Neural progenitor cell (in vitro differentiated cells): ENCODE results near the gene DDX49. TPM values are rescaled to one million over a fixed set of nuclear protein-coding genes. Genes with fewer than 3 reads are reported as not detected.

Experiments
- DNase-seq: peaks from one replicate; pipeline ENCODE4 v3.0.0-alpha.2; 2016; ENCODE audit warnings: low spot score
- H2AFZ ChIP-seq: fragments of 200-600 bp; sonication (generic); replicated peaks from 2 replicates; pipeline ENCODE4 v1.6.1; 2016; ENCODE audit warnings: antibody characterized with exemption
- H3F3A ChIP-seq: fragments of 200-600 bp; sonication (generic); 2 replicates; pipeline ENCODE4 v1.6.1; 2016; ENCODE audit warnings: antibody characterized with exemption, low read depth
- H3K27ac ChIP-seq: fragments of 200-600 bp; sonication (generic); 2 replicates; pipeline ENCODE4 v1.5.1; 2016; ENCODE audit warnings: mild to moderate bottlenecking
- H3K27me3 ChIP-seq: fragments of 200-600 bp; sonication (generic); 2 replicates; pipeline ENCODE4 v1.6.1; 2016; ENCODE audit warnings: mild to moderate bottlenecking, moderate library complexity
- H3K36me3 ChIP-seq: fragments of 200-600 bp; sonication (generic); 2 replicates; pipeline ENCODE4 v1.5.1; 2016
- H3K4me1 ChIP-seq: fragments of 200-600 bp; sonication (generic); 2 replicates; pipeline ENCODE4 v1.6.1; 2016; ENCODE audit warnings: mixed run types
- H3K4me2 ChIP-seq: fragments of 200-600 bp; sonication (generic); 2 replicates; pipeline ENCODE4 v1.6.1; 2016
- H3K4me3 ChIP-seq: fragments of 200-600 bp; sonication (generic); 2 replicates; pipeline ENCODE4 v1.5.1; 2016
- H3K79me2 ChIP-seq: fragments of 200-600 bp; sonication (generic); 2 replicates; pipeline ENCODE4 v1.6.1; 2016; ENCODE audit warnings: low read depth
- H3K9ac ChIP-seq: fragments of 200-600 bp; sonication (generic); 2 replicates; pipeline ENCODE4 v1.6.1; 2016
- H3K9me3 ChIP-seq: fragments of 200-600 bp; sonication (generic); 2 replicates; pipeline ENCODE4 v1.5.1; 2016; ENCODE audit warnings: low read depth
- H4K20me1 ChIP-seq: fragments of 200-600 bp; sonication (generic); 2 replicates; pipeline ENCODE4 v1.6.1; 2016; ENCODE audit warnings: low read depth
- H3K27ac Mint-ChIP-seq: 3 replicates; pipeline ENCODE4 v1.8.0; 2021; ENCODE audit warnings: mixed read lengths
- H3K27me3 Mint-ChIP-seq: 2 replicates; pipeline ENCODE4 v1.8.0; 2022; ENCODE audit warnings: low read depth, mild to moderate bottlenecking, inconsistent platforms, moderate library complexity, mixed read lengths; ENCODE audit not compliant: insufficient read depth
- H3K36me3 Mint-ChIP-seq: 3 replicates; pipeline ENCODE4 v1.8.0; 2021; ENCODE audit warnings: mixed read lengths
- H3K4me1 Mint-ChIP-seq: 3 replicates; pipeline ENCODE4 v1.8.0; 2021; ENCODE audit warnings: mixed read lengths
- H3K4me3 Mint-ChIP-seq: 3 replicates; pipeline ENCODE4 v1.8.0; 2021; ENCODE audit warnings: mild to moderate bottlenecking, moderate library complexity, mixed read lengths
- H3K9me3 Mint-ChIP-seq: 3 replicates; pipeline ENCODE4 v1.8.0; 2020; ENCODE audit warnings: mixed read lengths
- EZH2 ChIP-seq: fragments of 200-600 bp; sonication (generic); IDR thresholded peaks from 2 replicates; pipeline ENCODE4 v1.6.1; 2017; ENCODE audit warnings: antibody characterized with exemption, mild to moderate bottlenecking, moderate library complexity
- EZH2phosphoT487 ChIP-seq: fragments of 200-600 bp; sonication (generic); IDR thresholded peaks from 2 replicates; pipeline ENCODE4 v1.6.1; 2017; ENCODE audit warnings: antibody characterized with exemption
- total RNA-seq: library from RNA; depleted of rRNA; stranded (reverse); fragments of >200 nt; gene quantifications from 2 replicates; pipeline ENCODE4 v1.2.3, GENCODE V29; 2015; ENCODE audit warnings: low replicate concordance
- TF ChIP-seq, protein P1 (sequence below): fragments of 200-600 bp; sonication (generic); IDR thresholded peaks from 2 replicates; pipeline ENCODE4 v1.5.1; 2017; ENCODE audit warnings: antibody characterized with exemption, mild to moderate bottlenecking

The DDX49 gene
- total RNA-seq, 1 donor from 2014 or later, result 19.9 TPM

GRCh38 chr19:18945297-18945696, 25.8 kb downstream of the DDX49 start:
- Mint-ChIP-seq H3K27ac (no peak overlapping the region), H3K36me3 (no peaks in the 10 kb centered on the region), H3K4me3 (no peak overlapping the region), H3K27me3 (no peaks in the 10 kb centered on the region), H3K4me1 (peaks cover 12% of the 10 kb centered on the region), H3K9me3 (peaks cover 3% of the 10 kb centered on the region)
- H3K4me1 ChIP-seq, result peaks cover 7% of the 10 kb centered on the region
- no peaks in the 10 kb centered on the region for H3K36me3 ChIP-seq
- no peak overlapping the region for H3K27ac ChIP-seq
- no peaks in the 10 kb centered on the region for H3K9me3 ChIP-seq
- H3K27me3 ChIP-seq, result no peaks in the 10 kb centered on the region
- DNase-seq, result no peak
- no peaks in the 10 kb centered on the region for H3K79me2 ChIP-seq
- H3F3A ChIP-seq, result peaks cover 17% of the 10 kb centered on the region
- peaks cover 13% of the 10 kb centered on the region for H4K20me1 ChIP-seq
- TF ChIP-seq EZH2 (no peak), EZH2phosphoT487 (no peak)
- TF ChIP-seq, protein P1, sequence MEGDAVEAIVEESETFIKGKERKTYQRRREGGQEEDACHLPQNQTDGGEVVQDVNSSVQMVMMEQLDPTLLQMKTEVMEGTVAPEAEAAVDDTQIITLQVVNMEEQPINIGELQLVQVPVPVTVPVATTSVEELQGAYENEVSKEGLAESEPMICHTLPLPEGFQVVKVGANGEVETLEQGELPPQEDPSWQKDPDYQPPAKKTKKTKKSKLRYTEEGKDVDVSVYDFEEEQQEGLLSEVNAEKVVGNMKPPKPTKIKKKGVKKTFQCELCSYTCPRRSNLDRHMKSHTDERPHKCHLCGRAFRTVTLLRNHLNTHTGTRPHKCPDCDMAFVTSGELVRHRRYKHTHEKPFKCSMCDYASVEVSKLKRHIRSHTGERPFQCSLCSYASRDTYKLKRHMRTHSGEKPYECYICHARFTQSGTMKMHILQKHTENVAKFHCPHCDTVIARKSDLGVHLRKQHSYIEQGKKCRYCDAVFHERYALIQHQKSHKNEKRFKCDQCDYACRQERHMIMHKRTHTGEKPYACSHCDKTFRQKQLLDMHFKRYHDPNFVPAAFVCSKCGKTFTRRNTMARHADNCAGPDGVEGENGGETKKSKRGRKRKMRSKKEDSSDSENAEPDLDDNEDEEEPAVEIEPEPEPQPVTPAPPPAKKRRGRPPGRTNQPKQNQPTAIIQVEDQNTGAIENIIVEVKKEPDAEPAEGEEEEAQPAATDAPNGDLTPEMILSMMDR, result no peak
- no peak overlapping the region for H3K4me3 ChIP-seq
- H3K4me2 ChIP-seq, result no peak overlapping the region
- no peak overlapping the region for H3K9ac ChIP-seq
- no peak overlapping the region for H2AFZ ChIP-seq

GRCh38 chr19:18946335-18946734, 26.8 kb downstream of the DDX49 start:
- TF ChIP-seq, protein P1, result no peak
- no peak for TF ChIP-seq EZH2phosphoT487
- no peak for TF ChIP-seq EZH2
- peaks cover 7% of the 10 kb centered on the region for H3K4me1 ChIP-seq
- H3K36me3 ChIP-seq, result no peaks in the 10 kb centered on the region
- Mint-ChIP-seq H3K4me3 (no peak overlapping the region), H3K27me3 (no peaks in the 10 kb centered on the region), H3K27ac (no peak overlapping the region), H3K9me3 (peaks cover 3% of the 10 kb centered on the region), H3K4me1 (peaks cover 12% of the 10 kb centered on the region), H3K36me3 (no peaks in the 10 kb centered on the region)
- peaks cover 13% of the 10 kb centered on the region for H4K20me1 ChIP-seq
- H3K9me3 ChIP-seq, result no peaks in the 10 kb centered on the region
- no peak for DNase-seq
- no peak overlapping the region for H3K9ac ChIP-seq
- H3K27ac ChIP-seq, result no peak overlapping the region
- H3K27me3 ChIP-seq, result no peaks in the 10 kb centered on the region
- H3K4me3 ChIP-seq, result no peak overlapping the region
- H3K79me2 ChIP-seq, result no peaks in the 10 kb centered on the region
- H3K4me2 ChIP-seq, result no peak overlapping the region
- peaks cover 13% of the 10 kb centered on the region for H3F3A ChIP-seq
- no peak overlapping the region for H2AFZ ChIP-seq

DNA sequence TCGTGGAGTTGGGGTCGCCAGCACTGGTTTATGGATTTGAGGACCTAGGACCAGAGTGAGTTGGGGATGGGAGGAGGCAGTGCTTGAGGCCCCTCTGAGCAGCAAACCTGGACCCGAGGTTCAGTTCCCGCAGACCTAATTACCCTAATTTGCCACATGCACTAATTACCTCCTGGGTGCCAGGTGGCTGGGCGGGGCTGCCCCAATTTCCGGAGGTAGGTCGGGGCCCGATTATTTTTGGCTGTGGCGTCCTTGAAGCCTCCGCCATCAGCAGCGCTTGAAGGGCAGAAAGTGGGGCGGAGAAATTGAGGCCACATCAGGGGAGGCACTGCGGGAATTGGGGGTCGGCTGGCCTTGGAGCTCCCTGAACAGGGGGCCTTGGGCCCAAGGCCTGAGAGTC, 27.4 kb downstream of the DDX49 start:
- Mint-ChIP-seq H3K27ac (no peak overlapping the region), H3K36me3 (no peaks in the 10 kb centered on the region), H3K9me3 (peaks cover 3% of the 10 kb centered on the region), H3K4me3 (no peak overlapping the region), H3K4me1 (peaks cover 6% of the 10 kb centered on the region), H3K27me3 (peaks cover 2% of the 10 kb centered on the region)
- Histone ChIP-seq H4K20me1 (peaks cover 8% of the 10 kb centered on the region), H3K79me2 (no peaks in the 10 kb centered on the region), H3K4me2 (no peak overlapping the region), H3K9ac (no peak overlapping the region), H3K27me3 (no peaks in the 10 kb centered on the region), H3K4me3 (no peak overlapping the region), H2AFZ (no peak overlapping the region), H3K27ac (no peak overlapping the region), H3K4me1 (peaks cover 2% of the 10 kb centered on the region), H3K9me3 (no peaks in the 10 kb centered on the region), H3F3A (peaks cover 7% of the 10 kb centered on the region), H3K36me3 (no peaks in the 10 kb centered on the region)
- DNase-seq, result no peak
- TF ChIP-seq EZH2 (no peak), EZH2phosphoT487 (no peak)
- TF ChIP-seq, protein P1, result no peak
